ENCODE results near the gene IL20. TPM values are rescaled to one million over a fixed set of nuclear protein-coding genes. Genes with fewer than 3 reads are reported as not detected.
A peak's percentile ranks its signal among the peaks of the same experiment; 100 is the strongest.

IL20 gene
- total and polyA plus RNA-seq, 4 donors, result not detected

GRCh38 chr1:206915030-206915735 is 49.8 kb downstream of the IL20 start:
- peaks cover 1% of the 10 kb centered on the region for H3K4me1 ChIP-seq (ENCODE audit: control insufficient read depth, insufficient read depth, low read length)
- H3K9me3 ChIP-seq (ENCODE audit: control insufficient read depth, insufficient read depth, low read length), result no peaks in the 10 kb centered on the region
- 84% methylated on average over 13 of the region's 15 CpGs for WGBS (ENCODE audit: insufficient coverage)
- H3K4me3 ChIP-seq (ENCODE audit: low read depth, low read length), result no peak overlapping the region
- no peak overlapping the region for H3K27ac ChIP-seq (ENCODE audit: low read depth, low read length)
- peaks cover 1% of the 10 kb centered on the region for H3K27me3 ChIP-seq (ENCODE audit: control insufficient read depth, insufficient read depth, low read length)
- peak in 1 of 6 donors; percentile 27 for DNase-seq (ENCODE audit: low read depth in 4 of 6, low spot score in 6 of 6)
- H3K36me3 ChIP-seq (ENCODE audit: control insufficient read depth, insufficient read depth, low read length), result no peaks in the 10 kb centered on the region

GRCh38 chr1:206916000-206916709 is 50.7 kb downstream of the IL20 start:
- no peak for DNase-seq (ENCODE audit: low read depth in 4 of 6, low spot score in 6 of 6)
- no peak overlapping the region for H3K4me3 ChIP-seq (ENCODE audit: low read depth, low read length)
- no peaks in the 10 kb centered on the region for H3K4me1 ChIP-seq (ENCODE audit: control insufficient read depth, insufficient read depth, low read length)
- no peaks in the 10 kb centered on the region for H3K9me3 ChIP-seq (ENCODE audit: control insufficient read depth, insufficient read depth, low read length)
- 86% methylated on average over 6 of the region's 8 CpGs for WGBS (ENCODE audit: insufficient coverage)
- no peaks in the 10 kb centered on the region for H3K27me3 ChIP-seq (ENCODE audit: control insufficient read depth, insufficient read depth, low read length)
- H3K27ac ChIP-seq (ENCODE audit: low read depth, low read length), result no peak overlapping the region
- H3K36me3 ChIP-seq (ENCODE audit: control insufficient read depth, insufficient read depth, low read length), result no peaks in the 10 kb centered on the region

- no peaks in the 10 kb centered on the region for H3K36me3 ChIP-seq (ENCODE audit: control insufficient read depth, insufficient read depth, low read length)
- H3K27me3 ChIP-seq (ENCODE audit: control insufficient read depth, insufficient read depth, low read length), result no peaks in the 10 kb centered on the region
- H3K9me3 ChIP-seq (ENCODE audit: control insufficient read depth, insufficient read depth, low read length), result no peaks in the 10 kb centered on the region
- 89% methylated on average over 3 of the region's 3 CpGs for WGBS (ENCODE audit: insufficient coverage)
- no peaks in the 10 kb centered on the region for H3K4me1 ChIP-seq (ENCODE audit: control insufficient read depth, insufficient read depth, low read length)
- no peak overlapping the region for H3K4me3 ChIP-seq (ENCODE audit: low read depth, low read length)
- H3K27ac ChIP-seq (ENCODE audit: low read depth, low read length), result no peak overlapping the region
- DNase-seq (ENCODE audit: low read depth in 4 of 6, low spot score in 6 of 6), result no peak
Measured at GRCh38 chr1:206918076-206918475, 52.7 kb downstream of the IL20 start.

Other genes with a start within 250 kb of the IL20 start
- gene DYRK3, start 230.1 kb upstream of the IL20 start, total RNA-seq, result 10 to 100 TPM; 10.2 to 10.9 TPM
- 1 to 10 TPM; 8.3 to 9.6 TPM for gene DYRK3, start 230.1 kb upstream of the IL20 start, polyA plus RNA-seq (ENCODE audit: insufficient read length in 2 of 2)
- gene MAPKAPK2, start 180.7 kb upstream of the IL20 start, total RNA-seq, result 10 to 100 TPM; 17.3 to 33.2 TPM
- gene MAPKAPK2, start 180.7 kb upstream of the IL20 start, polyA plus RNA-seq (ENCODE audit: insufficient read length in 2 of 2), result 10 to 100 TPM; 37.6 to 42.7 TPM
- gene IL19, start 94.8 kb upstream of the IL20 start, total RNA-seq, result not detected
- not detected for gene IL19, start 94.8 kb upstream of the IL20 start, polyA plus RNA-seq (ENCODE audit: insufficient read length in 2 of 2)
- 1 to 10 TPM; 1.2 to 3.1 TPM for gene IL10, start 93.1 kb upstream of the IL20 start, total RNA-seq
- under 1 TPM; 0.23 to 0.52 TPM for gene IL10, start 93.1 kb upstream of the IL20 start, polyA plus RNA-seq (ENCODE audit: insufficient read length in 2 of 2)
- not detected for gene IL24, start 31.8 kb downstream of the IL20 start, total RNA-seq
- gene IL24, start 31.8 kb downstream of the IL20 start, polyA plus RNA-seq (ENCODE audit: insufficient read length in 2 of 2), result under 1 TPM; 0.29 to 0.52 TPM
- gene FCMR, start 56.3 kb downstream of the IL20 start, total RNA-seq, result 1 to 10 TPM in 1 of 2 donors, under 1 TPM in 1; 0.89 to 1.3 TPM
- gene FCMR, start 56.3 kb downstream of the IL20 start, polyA plus RNA-seq (ENCODE audit: insufficient read length in 2 of 2), result 1 to 10 TPM; 1.9 TPM
- gene PIGR, start 80.8 kb downstream of the IL20 start, total RNA-seq, result under 1 TPM; 0.10 to 0.33 TPM
- under 1 TPM in 1 of 2 donors, not detected in 1; 0.03 TPM for gene PIGR, start 80.8 kb downstream of the IL20 start, polyA plus RNA-seq (ENCODE audit: insufficient read length in 2 of 2)
- under 1 TPM in 1 of 2 donors, not detected in 1; 0.20 TPM for gene FCAMR, start 104.8 kb downstream of the IL20 start, total RNA-seq
- under 1 TPM in 1 of 2 donors, not detected in 1; 0.12 TPM for gene FCAMR, start 104.8 kb downstream of the IL20 start, polyA plus RNA-seq (ENCODE audit: insufficient read length in 2 of 2)
- under 1 TPM; 0.10 to 0.11 TPM for gene C1orf116, start 167.1 kb downstream of the IL20 start, total RNA-seq
- under 1 TPM; 0.24 to 0.30 TPM for gene C1orf116, start 167.1 kb downstream of the IL20 start, polyA plus RNA-seq (ENCODE audit: insufficient read length in 2 of 2)
- gene YOD1, start 185.6 kb downstream of the IL20 start, total RNA-seq, result 10 to 100 TPM; 12.2 to 29.0 TPM
- 10 to 100 TPM in 1 of 2 donors, 1 to 10 TPM in 1; 7.5 to 12.9 TPM for gene YOD1, start 185.6 kb downstream of the IL20 start, polyA plus RNA-seq (ENCODE audit: insufficient read length in 2 of 2)
- 10 to 100 TPM; 13.3 to 15.7 TPM for gene PFKFB2, start 187.7 kb downstream of the IL20 start, total RNA-seq
- 10 to 100 TPM; 10.7 to 11.0 TPM for gene PFKFB2, start 187.7 kb downstream of the IL20 start, polyA plus RNA-seq (ENCODE audit: insufficient read length in 2 of 2)
- gene C4BPB, start 223.2 kb downstream of the IL20 start, total RNA-seq, result under 1 TPM in 1 of 2 donors, not detected in 1; 0.20 TPM
- under 1 TPM; 0.13 to 0.32 TPM for gene C4BPB, start 223.2 kb downstream of the IL20 start, polyA plus RNA-seq (ENCODE audit: insufficient read length in 2 of 2)
- gene C4BPA, start 238.6 kb downstream of the IL20 start, total RNA-seq, result under 1 TPM in 1 of 2 donors, not detected in 1; 0.20 TPM
- under 1 TPM; 0.11 to 0.50 TPM for gene C4BPA, start 238.6 kb downstream of the IL20 start, polyA plus RNA-seq (ENCODE audit: insufficient read length in 2 of 2)